CD4-positive, CD25-positive, alpha-beta regulatory T cell (primary cell): ENCODE data around the gene ZNF716. TPM values are rescaled to one million over a fixed set of nuclear protein-coding genes. Genes with fewer than 3 reads are reported as not detected.
"Not testable (repeated sequence)": the region's sequence is repeated elsewhere in the genome, so short reads cannot be mapped to it uniquely, and the experiment has no call there.

ENCODE experiments used
- ATAC-seq, 2 donors: fragments of 150-1000 bp; cut with Tn5 transposase; one replicate each; pipeline ENCODE4 v1.10.0; 2021; ENCODE audit warnings: low read depth in 2 of 2, moderate number of reproducible peaks in 2 of 2, moderate library complexity in 1 of 2
- DNase-seq, 3 donors: peaks; one replicate each; pipeline versions ENCODE4 v3.0.0 to v3.0.0-alpha.2; 2012 to 2022; ENCODE audit warnings: mixed read lengths in 1 of 3
- H3K27ac ChIP-seq: one replicate; pipeline ENCODE4 v1.7.0; 2013; ENCODE audit warnings: mild to moderate bottlenecking, low read length; ENCODE audit not compliant: insufficient read depth, poor library complexity, severe bottlenecking
- H3K27me3 ChIP-seq: one replicate; pipeline ENCODE4 v1.7.0; 2013; ENCODE audit warnings: low read length; ENCODE audit not compliant: control insufficient read depth, insufficient read depth
- H3K36me3 ChIP-seq: one replicate; pipeline ENCODE4 v1.7.0; 2013; ENCODE audit warnings: mild to moderate bottlenecking, low read length, moderate library complexity; ENCODE audit not compliant: control insufficient read depth, insufficient read depth
- H3K4me1 ChIP-seq: 2 replicates; pipeline ENCODE4 v1.7.0; 2013; ENCODE audit warnings: mild to moderate bottlenecking, low read length; ENCODE audit not compliant: insufficient read depth, control insufficient read depth, poor library complexity, severe bottlenecking
- H3K4me3 ChIP-seq: one replicate; pipeline ENCODE4 v1.7.0; 2013; ENCODE audit warnings: low read depth, mild to moderate bottlenecking, low read length, moderate library complexity
- H3K9me3 ChIP-seq, 2 experiments: 1 replicate in 1 of 2; 2 replicates in 1 of 2; pipeline ENCODE4 v1.7.0; 2013; ENCODE audit warnings: low read length in 2 of 2, mild to moderate bottlenecking in 1 of 2, moderate library complexity in 1 of 2; ENCODE audit not compliant: control insufficient read depth in 2 of 2
- H3K27ac Mint-ChIP-seq, 3 donors: one replicate each; pipeline ENCODE4 v1.8.0; 2020 to 2022; ENCODE audit warnings: mild to moderate bottlenecking in 3 of 3, mixed read lengths in 3 of 3, moderate library complexity in 2 of 3
- H3K27me3 Mint-ChIP-seq: one replicate; pipeline ENCODE4 v1.8.0; 2022; ENCODE audit warnings: mild to moderate bottlenecking, mixed read lengths
- H3K36me3 Mint-ChIP-seq: one replicate; pipeline ENCODE4 v1.8.0; 2020; ENCODE audit warnings: mixed read lengths
- H3K4me1 Mint-ChIP-seq, 4 donors: one replicate each; pipeline ENCODE4 v1.8.0; 2020 to 2022; ENCODE audit warnings: mixed read lengths in 4 of 4, mild to moderate bottlenecking in 1 of 4
- H3K4me3 Mint-ChIP-seq, 4 donors: one replicate each; pipeline ENCODE4 v1.8.0; 2020 to 2022; ENCODE audit warnings: mild to moderate bottlenecking in 4 of 4, mixed read lengths in 4 of 4, moderate library complexity in 3 of 4
- H3K9me3 Mint-ChIP-seq, 7 donors: one replicate each; pipeline ENCODE4 v1.8.0; 2020 to 2022; ENCODE audit warnings: mixed read lengths in 7 of 7, mild to moderate bottlenecking in 3 of 7, moderate library complexity in 2 of 7
- polyA plus RNA-seq, 4 donors: library from polyadenylated mRNA; unstranded; fragments of 300-500 nt; fragmentation: Illumina TruSeq; gene quantifications; one replicate each; pipeline ENCODE4 v1.2.3, GENCODE V29; 2021
- total RNA-seq: library from RNA; stranded (reverse); gene quantifications from one replicate; pipeline ENCODE4 v1.2.3, GENCODE V29; 2022

Gene ZNF716
- total and polyA plus RNA-seq, 5 donors from 2014 or later: not detected

GRCh38 chr7:57485022-57485421, 35.0 kb downstream of the ZNF716 start:
- not testable (repeated sequence) for H3K27ac ChIP-seq, H3K4me1 ChIP-seq, H3K36me3 Mint-ChIP-seq, DNase-seq, H3K36me3 ChIP-seq, ATAC-seq, H3K4me3 Mint-ChIP-seq, H3K4me1 Mint-ChIP-seq, H3K27me3 Mint-ChIP-seq, H3K27ac Mint-ChIP-seq, H3K4me3 ChIP-seq, H3K27me3 ChIP-seq
- peaks cover 23 to 39% of the 10 kb centered on the region in 2 experiments for H3K9me3 ChIP-seq
- peaks cover 0 to 18% (median 4%) of the 10 kb centered on the region in 7 donors for H3K9me3 Mint-ChIP-seq

- Mint-ChIP-seq H3K4me3 (no peak overlapping the region), H3K36me3 (no peaks in the 10 kb centered on the region), H3K27ac (no peak overlapping the region), H3K4me1 (no peaks in the 10 kb centered on the region), H3K9me3 (peaks cover 0 to 13% (median 4%) of the 10 kb centered on the region in 7 donors), H3K27me3 (no peaks in the 10 kb centered on the region)
- DNase-seq (no peak), ATAC-seq (no peak)
- Histone ChIP-seq H3K27ac (no peak overlapping the region), H3K27me3 (no peaks in the 10 kb centered on the region), H3K9me3 (peaks cover 27 to 53% of the 10 kb centered on the region in 2 experiments), H3K4me3 (no peak overlapping the region), H3K36me3 (no peaks in the 10 kb centered on the region), H3K4me1 (no peaks in the 10 kb centered on the region)
Observed at GRCh38 chr7:57487957-57488356, 38.0 kb downstream of the ZNF716 start.

- ATAC-seq, H3K27me3 Mint-ChIP-seq, DNase-seq, H3K27ac Mint-ChIP-seq, H3K36me3 Mint-ChIP-seq, H3K4me3 ChIP-seq, H3K4me1 ChIP-seq, H3K27ac ChIP-seq, H3K4me1 Mint-ChIP-seq, H3K27me3 ChIP-seq, H3K36me3 ChIP-seq, H3K9me3 Mint-ChIP-seq, H3K4me3 Mint-ChIP-seq: not testable (repeated sequence)
- peaks cover 36% of the 10 kb centered on the region in 2 experiments for H3K9me3 ChIP-seq
Observed at GRCh38 chr7:57495111-57495510, 45.1 kb downstream of the ZNF716 start.

GRCh38 chr7:57496395-57496794, 46.4 kb downstream of the ZNF716 start:
- Histone ChIP-seq H3K27ac (no peak overlapping the region), H3K9me3 (peaks cover 34 to 40% of the 10 kb centered on the region in 2 experiments), H3K36me3 (no peaks in the 10 kb centered on the region), H3K4me3 (no peak overlapping the region), H3K4me1 (no peaks in the 10 kb centered on the region), H3K27me3 (no peaks in the 10 kb centered on the region)
- no peaks in the 10 kb centered on the region for H3K27me3 Mint-ChIP-seq
- no peak for DNase-seq
- ATAC-seq: no peak
- H3K27ac Mint-ChIP-seq: no peak overlapping the region
- H3K4me3 Mint-ChIP-seq: no peak overlapping the region
- H3K4me1 Mint-ChIP-seq: no peaks in the 10 kb centered on the region
- H3K36me3 Mint-ChIP-seq: no peaks in the 10 kb centered on the region
- H3K9me3 Mint-ChIP-seq: peaks cover 0 to 14% (median 6%) of the 10 kb centered on the region in 7 donors

GRCh38 chr7:57505176-57505575, 55.2 kb downstream of the ZNF716 start:
- peaks cover 6 to 49% (median 12%) of the 10 kb centered on the region in 7 donors for H3K9me3 Mint-ChIP-seq
- H3K9me3 ChIP-seq: peaks cover 4 to 35% of the 10 kb centered on the region in 2 experiments
- H3K27ac Mint-ChIP-seq: no peak overlapping the region
- no peak overlapping the region for H3K4me3 ChIP-seq
- H3K4me3 Mint-ChIP-seq: peak overlapping the region in 1 of 4 donors; percentile 82
- no peak for ATAC-seq
- no peak for DNase-seq
- H3K36me3 ChIP-seq: no peaks in the 10 kb centered on the region
- H3K27me3 Mint-ChIP-seq: no peaks in the 10 kb centered on the region
- H3K4me1 Mint-ChIP-seq: no peaks in the 10 kb centered on the region
- H3K36me3 Mint-ChIP-seq: no peaks in the 10 kb centered on the region
- no peaks in the 10 kb centered on the region for H3K27me3 ChIP-seq
- no peaks in the 10 kb centered on the region for H3K4me1 ChIP-seq
- H3K27ac ChIP-seq: no peak overlapping the region
